HepG2 (cell line): ENCODE data around the gene DHX16. TPM values are rescaled to one million over a fixed set of nuclear protein-coding genes. Genes with fewer than 3 reads are reported as not detected.

Experiments used
- ATAC-seq: fragments of 200-7000 bp; cut with Tn5 transposase; 3 replicates; pipeline ENCODE4 v1.9.1; 2020; ENCODE audit warnings: mild to moderate bottlenecking, moderate library complexity
- BruUV-seq: library from RNA; stranded (reverse); fragments of 400-500 nt; replicated peaks from 2 replicates; lab custom pipeline; 2021; lab: Mats Ljungman, UMichigan
- CTCF ChIA-PET: fragments of 300-600 bp; formaldehyde crosslinking; extraction: SDS; loops from one replicate; lab custom pipeline; 2021; ENCODE audit warnings: low total read pairs, inconsistent platforms, low intra/inter-chr PET ratio; lab: Yijun Ruan, JAX
- POLR2A ChIA-PET: fragments of 350-600 bp; sonication (Branson Sonifier 250); formaldehyde crosslinking; loops from one replicate; lab custom pipeline; 2020; ENCODE audit warnings: antibody characterized with exemption, inconsistent platforms; lab: Yijun Ruan, JAX
- DNase-seq: peaks from one replicate; pipeline ENCODE4 v3.0.0-alpha.2; 2015; ENCODE audit warnings: low spot score
- FAIRE-seq: peaks from 3 replicates; lab custom pipeline; 2011; peaks lifted over from hg19 to GRCh38; lab: Jason Lieb, UNC
- H2AFZ ChIP-seq: one replicate; pipeline ENCODE4 v1.6.1; 2011; ENCODE audit warnings: low read length, inconsistent platforms
- H3K27ac ChIP-seq: fragments of 300-600 bp; 3 replicates; pipeline ENCODE4 v1.8.0; 2011; ENCODE audit warnings: mixed run types, mild to moderate bottlenecking, mixed read lengths, low read length, inconsistent platforms; ENCODE audit not compliant: insufficient read depth; ENCODE audit errors: extremely low read length
- H3K27me3 ChIP-seq, 2 experiments: fragments of 200-600 bp in 1 of 2; 2 replicates in 1 of 2; 3 replicates in 1 of 2; pipeline versions ENCODE4 v1.6.0 to v1.8.0; 2011; ENCODE audit warnings: low read length in 2 of 2, mild to moderate bottlenecking in 2 of 2, moderate library complexity in 2 of 2, inconsistent platforms in 1 of 2; ENCODE audit not compliant: insufficient read depth in 2 of 2, control insufficient read depth in 1 of 2
- H3K36me3 ChIP-seq, 2 experiments: fragments of 200-600 bp in 1 of 2; replicated peaks in 1 of 2; 2 replicates in 1 of 2; 3 replicates in 1 of 2; pipeline versions ENCODE4 v1.5.1 to v1.8.0; 2011; ENCODE audit warnings: low read length in 2 of 2, inconsistent platforms in 1 of 2; ENCODE audit not compliant: insufficient read depth in 2 of 2, control insufficient read depth in 1 of 2
- H3K4me1 ChIP-seq: 2 replicates; pipeline ENCODE4 v1.5.1; 2012; ENCODE audit warnings: low read length, inconsistent platforms; ENCODE audit not compliant: insufficient read depth
- H3K4me2 ChIP-seq: 2 replicates; pipeline ENCODE4 v1.6.0; 2011; ENCODE audit warnings: low read depth, low read length, inconsistent platforms
- H3K4me3 ChIP-seq, 3 experiments: fragments of 200-600 bp in 1 of 3; sonication (generic), shearing (Covaris generic) in 1 of 3; replicated peaks in 1 of 3; 2 replicates each; pipeline ENCODE4 v1.5.1; 2011 to 2016; ENCODE audit warnings: low read length in 3 of 3, inconsistent platforms in 2 of 3, low read depth in 2 of 3, mild to moderate bottlenecking in 2 of 3, control low read depth in 1 of 3, mixed read lengths in 1 of 3; ENCODE audit not compliant: insufficient read depth in 1 of 3
- H3K79me2 ChIP-seq: one replicate; pipeline ENCODE4 v1.6.1; 2011; ENCODE audit warnings: low read length, inconsistent platforms; ENCODE audit not compliant: insufficient read depth
- H3K9ac ChIP-seq: 2 replicates; pipeline ENCODE4 v1.6.0; 2011; ENCODE audit warnings: mild to moderate bottlenecking, low read depth, low read length, inconsistent platforms; ENCODE audit not compliant: insufficient read depth
- H3K9me3 ChIP-seq: 2 replicates; pipeline ENCODE4 v1.5.1; 2012; ENCODE audit warnings: mild to moderate bottlenecking, low read length
- H4K20me1 ChIP-seq: 2 replicates; pipeline ENCODE4 v1.6.0; 2011; ENCODE audit warnings: inconsistent platforms, mild to moderate bottlenecking, low read length, moderate library complexity; ENCODE audit not compliant: insufficient read depth
- KDM3A ChIP-seq: IDR thresholded peaks from 2 replicates; pipeline ENCODE4 v1.6.1; 2018; ENCODE audit warnings: low read depth, missing compliant biosample characterization
- SMAD3 ChIP-seq: sonication (generic); formaldehyde crosslinking; IDR thresholded peaks from 2 replicates; pipeline ENCODE4 v1.4.0; 2020; ENCODE audit warnings: missing genetic modification reagents
- WGBS: methylation state at CpG from one replicate; pipeline ENCODE4 v1.1.6; 2017; ENCODE audit warnings: low lambda C conversion rate; 5-methylcytosine and 5-hydroxymethylcytosine counted together
- in situ Hi-C: cut with HindIII; loops from 2 replicates; pipeline ENCODE4 v1.10.0; 2017; ENCODE audit warnings: low pct_unique_long_range_greater_than_20kb; ENCODE audit not compliant: extremely low pct_ligation_motif_present
- intact Hi-C: fragments of 100-400 bp; cut with micrococcal nuclease; formaldehyde crosslinking; loops from one replicate; pipeline ENCODE4 v1.10.0; 2022; ENCODE audit not compliant: unreplicated experiment
- polyA plus RNA-seq, 8 experiments: library from polyadenylated mRNA; depleted of rRNA in 3 of 8; stranded (reverse) in 7 of 8; unstranded in 1 of 8; fragments of >200 nt; fragmentation: Illumina TruSeq in 4 of 8; extraction: Trizol in 4 of 8; gene quantifications; 2 replicates each; pipeline versions ENCODE4 v1.2.1 to v1.2.3, GENCODE V29; 2011 to 2016; ENCODE audit warnings: low read depth in 4 of 8, missing spikeins in 1 of 8, mixed read lengths in 1 of 8; ENCODE audit not compliant: insufficient read depth in 1 of 8
- total RNA-seq, 5 experiments: library from RNA; depleted of rRNA; stranded (reverse); fragments of >200 nt; fragmentation: Illumina TruSeq; extraction: Trizol; gene quantifications; 2 replicates each; pipeline ENCODE4 v1.2.3, GENCODE V29; 2016; ENCODE audit warnings: low read depth in 1 of 5
- TF ChIP-seq, protein P1 (sequence below): sonication (generic); formaldehyde crosslinking; IDR thresholded peaks from 2 replicates; pipeline ENCODE4 v1.8.0; 2022; ENCODE audit warnings: missing genetic modification reagents, mild to moderate bottlenecking, inconsistent platforms, borderline replicate concordance
- TF ChIP-seq, protein P2 (sequence below): sonication (generic); IDR thresholded peaks from 2 replicates; pipeline ENCODE4 v1.6.1; 2016; ENCODE audit warnings: low read depth, borderline replicate concordance
- TF ChIP-seq, protein P3 (sequence below): sonication (generic); formaldehyde crosslinking; IDR thresholded peaks from 2 replicates; pipeline ENCODE4 v1.4.0; 2020; ENCODE audit warnings: missing genetic modification reagents, mild to moderate bottlenecking, borderline replicate concordance
- TF ChIP-seq, protein P4 (sequence below): sonication (generic); formaldehyde crosslinking; IDR thresholded peaks from 2 replicates; pipeline ENCODE4 v1.5.0; 2020; ENCODE audit warnings: mild to moderate bottlenecking, missing genetic modification reagents, borderline replicate concordance
- TF ChIP-seq, protein P5 (sequence below): sonication (generic); formaldehyde crosslinking; IDR thresholded peaks from 2 replicates; pipeline ENCODE4 v1.8.1; 2022; ENCODE audit warnings: low read depth, mild to moderate bottlenecking, missing genetic modification reagents

The DHX16 gene
- total and polyA plus RNA-seq, 2 of the 13 experiments (the other 11 are each of a cell fraction or from before 2014, with no cell fraction given): 57.0 to 58.5 TPM

DNA sequence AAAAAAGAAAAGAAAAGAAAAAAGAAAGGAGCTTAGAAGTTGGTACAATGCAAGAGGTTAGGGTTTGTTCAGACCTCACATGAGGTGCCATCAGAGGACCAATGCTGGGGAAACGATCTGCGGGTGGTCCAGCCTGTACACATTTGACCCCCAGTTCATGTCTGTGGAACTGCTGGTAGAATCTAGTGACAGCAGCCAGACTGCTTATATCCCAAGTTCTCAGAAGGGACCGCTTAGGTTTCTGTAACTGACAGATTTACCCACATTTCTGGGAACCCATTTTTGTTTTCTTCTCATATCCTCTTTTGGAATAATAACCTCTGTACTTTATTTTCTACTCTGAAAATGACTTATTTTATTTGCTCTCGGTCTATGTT, 8.9 kb upstream of the DHX16 start:
- CTCF ChIA-PET: interaction anchor here (1.1 to 3.5 kb wide), 2 partner anchors 39 to 41 kb away, joined by 4 to 11 read pairs; no protein-coding TSS in a partner anchor
- H3K27ac ChIP-seq: no peak overlapping the region
- ATAC-seq (no peak), FAIRE-seq (no peak), DNase-seq (no peak)
- no peaks in the 10 kb centered on the region for H3K36me3 ChIP-seq
- H3K79me2 ChIP-seq: no peaks in the 10 kb centered on the region
- H3K4me1 ChIP-seq: peaks cover 61% of the 10 kb centered on the region
- no peak overlapping the region for H3K9ac ChIP-seq
- no peak overlapping the region for H3K4me2 ChIP-seq
- intact Hi-C loops: no loop called here
- in situ Hi-C loops: loop anchor here (25.0 kb wide), 1 partner anchor 406 kb away; no protein-coding TSS in a partner anchor
- H2AFZ ChIP-seq: no peak overlapping the region
- H3K4me3 ChIP-seq: no peak overlapping the region
- WGBS: 94% methylated on average over 4 of the region's 4 CpGs
- H3K9me3 ChIP-seq: no peaks in the 10 kb centered on the region
- no TSS peak for BruUV-seq
- POLR2A ChIA-PET: interaction anchor here (1.0 to 4.7 kb wide), 8 partner anchors 9 to 101 kb away, joined by 3 to 92 read pairs (median 6); partner anchors contain the start of genes DHX16, MDC1, MRPS18B and NRM
- no peaks in the 10 kb centered on the region for H4K20me1 ChIP-seq
- no peaks in the 10 kb centered on the region for H3K27me3 ChIP-seq
- TF ChIP-seq KDM3A (CRISPR knock-in tag) (no peak), SMAD3 (CRISPR knock-in tag) (no peak)
- TF ChIP-seq, protein P1, sequence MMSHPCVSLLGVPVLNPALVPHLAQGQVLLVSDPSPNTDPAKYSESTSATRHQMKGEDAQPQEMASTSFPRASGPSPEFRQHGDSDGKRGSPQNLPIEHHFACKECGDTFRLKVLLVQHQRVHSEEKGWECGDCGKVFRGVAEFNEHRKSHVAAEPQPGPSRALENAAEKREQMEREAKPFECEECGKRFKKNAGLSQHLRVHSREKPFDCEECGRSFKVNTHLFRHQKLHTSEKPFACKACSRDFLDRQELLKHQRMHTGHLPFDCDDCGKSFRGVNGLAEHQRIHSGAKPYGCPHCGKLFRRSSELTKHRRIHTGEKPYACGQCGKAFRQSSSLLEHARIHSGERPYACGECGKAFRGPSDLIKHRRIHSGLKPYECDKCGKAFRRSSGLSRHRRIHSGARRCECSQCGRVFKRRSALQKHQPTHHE (CRISPR knock-in tag): no peak
- TF ChIP-seq, protein P2, sequence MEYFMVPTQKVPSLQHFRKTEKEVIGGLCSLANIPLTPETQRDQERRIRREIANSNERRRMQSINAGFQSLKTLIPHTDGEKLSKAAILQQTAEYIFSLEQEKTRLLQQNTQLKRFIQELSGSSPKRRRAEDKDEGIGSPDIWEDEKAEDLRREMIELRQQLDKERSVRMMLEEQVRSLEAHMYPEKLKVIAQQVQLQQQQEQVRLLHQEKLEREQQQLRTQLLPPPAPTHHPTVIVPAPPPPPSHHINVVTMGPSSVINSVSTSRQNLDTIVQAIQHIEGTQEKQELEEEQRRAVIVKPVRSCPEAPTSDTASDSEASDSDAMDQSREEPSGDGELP: no peak
- TF ChIP-seq, protein P3, sequence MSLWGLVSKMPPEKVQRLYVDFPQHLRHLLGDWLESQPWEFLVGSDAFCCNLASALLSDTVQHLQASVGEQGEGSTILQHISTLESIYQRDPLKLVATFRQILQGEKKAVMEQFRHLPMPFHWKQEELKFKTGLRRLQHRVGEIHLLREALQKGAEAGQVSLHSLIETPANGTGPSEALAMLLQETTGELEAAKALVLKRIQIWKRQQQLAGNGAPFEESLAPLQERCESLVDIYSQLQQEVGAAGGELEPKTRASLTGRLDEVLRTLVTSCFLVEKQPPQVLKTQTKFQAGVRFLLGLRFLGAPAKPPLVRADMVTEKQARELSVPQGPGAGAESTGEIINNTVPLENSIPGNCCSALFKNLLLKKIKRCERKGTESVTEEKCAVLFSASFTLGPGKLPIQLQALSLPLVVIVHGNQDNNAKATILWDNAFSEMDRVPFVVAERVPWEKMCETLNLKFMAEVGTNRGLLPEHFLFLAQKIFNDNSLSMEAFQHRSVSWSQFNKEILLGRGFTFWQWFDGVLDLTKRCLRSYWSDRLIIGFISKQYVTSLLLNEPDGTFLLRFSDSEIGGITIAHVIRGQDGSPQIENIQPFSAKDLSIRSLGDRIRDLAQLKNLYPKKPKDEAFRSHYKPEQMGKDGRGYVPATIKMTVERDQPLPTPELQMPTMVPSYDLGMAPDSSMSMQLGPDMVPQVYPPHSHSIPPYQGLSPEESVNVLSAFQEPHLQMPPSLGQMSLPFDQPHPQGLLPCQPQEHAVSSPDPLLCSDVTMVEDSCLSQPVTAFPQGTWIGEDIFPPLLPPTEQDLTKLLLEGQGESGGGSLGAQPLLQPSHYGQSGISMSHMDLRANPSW (CRISPR knock-in tag): no peak
- TF ChIP-seq, protein P4, sequence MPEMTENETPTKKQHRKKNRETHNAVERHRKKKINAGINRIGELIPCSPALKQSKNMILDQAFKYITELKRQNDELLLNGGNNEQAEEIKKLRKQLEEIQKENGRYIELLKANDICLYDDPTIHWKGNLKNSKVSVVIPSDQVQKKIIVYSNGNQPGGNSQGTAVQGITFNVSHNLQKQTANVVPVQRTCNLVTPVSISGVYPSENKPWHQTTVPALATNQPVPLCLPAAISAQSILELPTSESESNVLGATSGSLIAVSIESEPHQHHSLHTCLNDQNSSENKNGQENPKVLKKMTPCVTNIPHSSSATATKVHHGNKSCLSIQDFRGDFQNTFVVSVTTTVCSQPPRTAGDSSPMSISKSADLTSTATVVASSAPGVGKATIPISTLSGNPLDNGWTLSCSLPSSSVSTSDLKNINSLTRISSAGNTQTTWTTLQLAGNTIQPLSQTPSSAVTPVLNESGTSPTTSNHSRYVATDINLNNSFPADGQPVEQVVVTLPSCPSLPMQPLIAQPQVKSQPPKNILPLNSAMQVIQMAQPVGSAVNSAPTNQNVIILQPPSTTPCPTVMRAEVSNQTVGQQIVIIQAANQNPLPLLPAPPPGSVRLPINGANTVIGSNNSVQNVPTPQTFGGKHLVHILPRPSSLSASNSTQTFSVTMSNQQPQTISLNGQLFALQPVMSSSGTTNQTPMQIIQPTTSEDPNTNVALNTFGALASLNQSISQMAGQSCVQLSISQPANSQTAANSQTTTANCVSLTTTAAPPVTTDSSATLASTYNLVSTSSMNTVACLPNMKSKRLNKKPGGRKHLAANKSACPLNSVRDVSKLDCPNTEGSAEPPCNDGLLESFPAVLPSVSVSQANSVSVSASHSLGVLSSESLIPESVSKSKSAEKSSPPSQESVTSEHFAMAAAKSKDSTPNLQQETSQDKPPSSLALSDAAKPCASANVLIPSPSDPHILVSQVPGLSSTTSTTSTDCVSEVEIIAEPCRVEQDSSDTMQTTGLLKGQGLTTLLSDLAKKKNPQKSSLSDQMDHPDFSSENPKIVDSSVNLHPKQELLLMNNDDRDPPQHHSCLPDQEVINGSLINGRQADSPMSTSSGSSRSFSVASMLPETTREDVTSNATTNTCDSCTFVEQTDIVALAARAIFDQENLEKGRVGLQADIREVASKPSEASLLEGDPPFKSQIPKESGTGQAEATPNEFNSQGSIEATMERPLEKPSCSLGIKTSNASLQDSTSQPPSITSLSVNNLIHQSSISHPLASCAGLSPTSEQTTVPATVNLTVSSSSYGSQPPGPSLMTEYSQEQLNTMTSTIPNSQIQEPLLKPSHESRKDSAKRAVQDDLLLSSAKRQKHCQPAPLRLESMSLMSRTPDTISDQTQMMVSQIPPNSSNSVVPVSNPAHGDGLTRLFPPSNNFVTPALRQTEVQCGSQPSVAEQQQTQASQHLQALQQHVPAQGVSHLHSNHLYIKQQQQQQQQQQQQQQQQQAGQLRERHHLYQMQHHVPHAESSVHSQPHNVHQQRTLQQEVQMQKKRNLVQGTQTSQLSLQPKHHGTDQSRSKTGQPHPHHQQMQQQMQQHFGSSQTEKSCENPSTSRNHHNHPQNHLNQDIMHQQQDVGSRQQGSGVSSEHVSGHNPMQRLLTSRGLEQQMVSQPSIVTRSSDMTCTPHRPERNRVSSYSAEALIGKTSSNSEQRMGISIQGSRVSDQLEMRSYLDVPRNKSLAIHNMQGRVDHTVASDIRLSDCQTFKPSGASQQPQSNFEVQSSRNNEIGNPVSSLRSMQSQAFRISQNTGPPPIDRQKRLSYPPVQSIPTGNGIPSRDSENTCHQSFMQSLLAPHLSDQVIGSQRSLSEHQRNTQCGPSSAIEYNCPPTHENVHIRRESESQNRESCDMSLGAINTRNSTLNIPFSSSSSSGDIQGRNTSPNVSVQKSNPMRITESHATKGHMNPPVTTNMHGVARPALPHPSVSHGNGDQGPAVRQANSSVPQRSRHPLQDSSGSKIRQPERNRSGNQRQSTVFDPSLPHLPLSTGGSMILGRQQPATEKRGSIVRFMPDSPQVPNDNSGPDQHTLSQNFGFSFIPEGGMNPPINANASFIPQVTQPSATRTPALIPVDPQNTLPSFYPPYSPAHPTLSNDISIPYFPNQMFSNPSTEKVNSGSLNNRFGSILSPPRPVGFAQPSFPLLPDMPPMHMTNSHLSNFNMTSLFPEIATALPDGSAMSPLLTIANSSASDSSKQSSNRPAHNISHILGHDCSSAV: no peak
- TF ChIP-seq, protein P5, sequence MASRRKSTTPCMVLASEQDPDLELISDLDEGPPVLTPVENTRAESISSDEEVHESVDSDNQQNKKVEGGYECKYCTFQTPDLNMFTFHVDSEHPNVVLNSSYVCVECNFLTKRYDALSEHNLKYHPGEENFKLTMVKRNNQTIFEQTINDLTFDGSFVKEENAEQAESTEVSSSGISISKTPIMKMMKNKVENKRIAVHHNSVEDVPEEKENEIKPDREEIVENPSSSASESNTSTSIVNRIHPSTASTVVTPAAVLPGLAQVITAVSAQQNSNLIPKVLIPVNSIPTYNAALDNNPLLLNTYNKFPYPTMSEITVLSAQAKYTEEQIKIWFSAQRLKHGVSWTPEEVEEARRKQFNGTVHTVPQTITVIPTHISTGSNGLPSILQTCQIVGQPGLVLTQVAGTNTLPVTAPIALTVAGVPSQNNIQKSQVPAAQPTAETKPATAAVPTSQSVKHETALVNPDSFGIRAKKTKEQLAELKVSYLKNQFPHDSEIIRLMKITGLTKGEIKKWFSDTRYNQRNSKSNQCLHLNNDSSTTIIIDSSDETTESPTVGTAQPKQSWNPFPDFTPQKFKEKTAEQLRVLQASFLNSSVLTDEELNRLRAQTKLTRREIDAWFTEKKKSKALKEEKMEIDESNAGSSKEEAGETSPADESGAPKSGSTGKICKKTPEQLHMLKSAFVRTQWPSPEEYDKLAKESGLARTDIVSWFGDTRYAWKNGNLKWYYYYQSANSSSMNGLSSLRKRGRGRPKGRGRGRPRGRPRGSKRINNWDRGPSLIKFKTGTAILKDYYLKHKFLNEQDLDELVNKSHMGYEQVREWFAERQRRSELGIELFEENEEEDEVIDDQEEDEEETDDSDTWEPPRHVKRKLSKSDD (CRISPR knock-in tag): no peak
